BLaER1 treated with 17β-estradiol and CSF1 and Interleukin-3, amounts not matched to agents 10 nM and 100 nM (cell line): ENCODE results near the gene ADCY9.

ENCODE experiments used
- H3K27ac ChIP-seq, 11 experiments: shearing (Covaris generic); formaldehyde crosslinking; 2 replicates each; pipeline ENCODE4 v1.8.1; 2022
- H3K27me3 ChIP-seq, 11 experiments: shearing (Covaris generic); formaldehyde crosslinking; 2 replicates each; pipeline ENCODE4 v1.8.1; 2022
- H3K36me3 ChIP-seq, 11 experiments: shearing (Covaris generic); formaldehyde crosslinking; 2 replicates each; pipeline ENCODE4 v1.8.1; 2022
- H3K4me1 ChIP-seq, 10 experiments: shearing (Covaris generic); formaldehyde crosslinking; 2 replicates each; pipeline ENCODE4 v1.8.1; 2022
- H3K4me2 ChIP-seq, 11 experiments: shearing (Covaris generic); formaldehyde crosslinking; 2 replicates each; pipeline ENCODE4 v1.8.1; 2022
- H3K4me3 ChIP-seq, 10 experiments: shearing (Covaris generic); formaldehyde crosslinking; 2 replicates each; pipeline ENCODE4 v1.8.1; 2022
- H3K9ac ChIP-seq, 11 experiments: shearing (Covaris generic); formaldehyde crosslinking; 2 replicates each; pipeline ENCODE4 v1.8.1; 2022
- H3K9me3 ChIP-seq, 11 experiments: shearing (Covaris generic); formaldehyde crosslinking; replicated peaks in 1 of 11; 2 replicates each; pipeline ENCODE4 v1.8.1; 2022
- H4K20me1 ChIP-seq, 11 experiments: shearing (Covaris generic); formaldehyde crosslinking; 2 replicates each; pipeline ENCODE4 v1.8.1; 2022
- Cebpa-rat ChIP-seq, 11 experiments: shearing (Covaris generic); IDR thresholded peaks; 2 replicates each; pipeline ENCODE4 v1.8.1; 2022

The ADCY9 gene

GRCh38 chr16:3997231-3997841 lies 118.9 kb downstream of the ADCY9 start:
- H3K9ac ChIP-seq = no peak overlapping the region
- H3K27me3 ChIP-seq = no peaks in the 10 kb centered on the region
- no peaks in the 10 kb centered on the region for H3K9me3 ChIP-seq
- H3K36me3 ChIP-seq = peaks cover 15 to 64% (median 35%) of the 10 kb centered on the region in 11 experiments; a peak in 21 of 22 replicates
- H3K4me3 ChIP-seq = no peak overlapping the region
- H3K4me2 ChIP-seq = peak overlapping the region in 5 of 11 experiments; percentile 3 to 16 (median 10); a peak in 5 of 22 replicates
- peaks cover 27 to 65% (median 47%) of the 10 kb centered on the region in 10 experiments for H3K4me1 ChIP-seq
- TF ChIP-seq Cebpa-rat (IDR thresholded peaks at IDR 0.05) = no peak
- H3K27ac ChIP-seq = peak overlapping the region in 5 of 11 experiments; percentile 13 to 43 (median 25); a peak in 5 of 22 replicates
- H4K20me1 ChIP-seq = peaks cover 6 to 50% (median 24%) of the 10 kb centered on the region in 11 experiments; a peak in 17 of 22 replicates

GRCh38 chr16:3995001-3995400 lies 121.2 kb downstream of the ADCY9 start:
- TF ChIP-seq Cebpa-rat (IDR thresholded peaks at IDR 0.05) = no peak
- H3K4me2 ChIP-seq = no peak overlapping the region
- H3K27me3 ChIP-seq = no peaks in the 10 kb centered on the region
- H3K4me3 ChIP-seq = no peak overlapping the region
- peaks cover 6 to 33% (median 13%) of the 10 kb centered on the region in 11 experiments; a peak in 17 of 22 replicates for H4K20me1 ChIP-seq
- H3K9me3 ChIP-seq = no peaks in the 10 kb centered on the region
- H3K36me3 ChIP-seq = peaks cover 30 to 74% (median 54%) of the 10 kb centered on the region in 11 experiments; a peak in 21 of 22 replicates
- H3K27ac ChIP-seq = 0 out of 22 replicates have a peak overlapping the region, but pooled peaks of 1 of the 11 experiments have one; percentile 22
- H3K9ac ChIP-seq = no peak overlapping the region
- peaks cover 13 to 44% (median 26%) of the 10 kb centered on the region in 10 experiments for H3K4me1 ChIP-seq

- Histone ChIP-seq H3K9ac (no peak overlapping the region), H3K27me3 (no peaks in the 10 kb centered on the region), H4K20me1 (peaks cover 0 to 20% (median 5%) of the 10 kb centered on the region in 11 experiments; a peak in 5 of 22 replicates), H3K4me3 (no peak overlapping the region), H3K4me1 (peaks cover 0 to 35% (median 13%) of the 10 kb centered on the region in 10 experiments; a peak in 16 of 20 replicates), H3K9me3 (no peaks in the 10 kb centered on the region), H3K4me2 (no peak overlapping the region), H3K36me3 (peaks cover 37 to 92% (median 70%) of the 10 kb centered on the region in 11 experiments), H3K27ac (peak overlapping the region in 1 of 11 experiments; percentile 22; a peak in 1 of 22 replicates)
- no peak for TF ChIP-seq Cebpa-rat (IDR thresholded peaks at IDR 0.05)
Measured at GRCh38 chr16:3993052-3993785, 123.0 kb downstream of the ADCY9 start.

GRCh38 chr16:3992297-3993051 lies 123.8 kb downstream of the ADCY9 start:
- Histone ChIP-seq H3K9ac (no peak overlapping the region), H3K4me2 (no peak overlapping the region), H3K27me3 (no peaks in the 10 kb centered on the region), H3K27ac (peak overlapping the region in 2 of 11 experiments; percentile 13 to 19; a peak in 2 of 22 replicates), H3K4me3 (no peak overlapping the region), H3K9me3 (no peaks in the 10 kb centered on the region), H3K4me1 (peaks cover 0 to 34% (median 15%) of the 10 kb centered on the region in 10 experiments; a peak in 16 of 20 replicates), H4K20me1 (peaks cover 0 to 19% (median 4%) of the 10 kb centered on the region in 11 experiments; a peak in 5 of 22 replicates), H3K36me3 (peaks cover 43 to 98% (median 78%) of the 10 kb centered on the region in 11 experiments)
- no peak for TF ChIP-seq Cebpa-rat (IDR thresholded peaks at IDR 0.05)

- Histone ChIP-seq H3K9ac (no peak overlapping the region), H3K4me3 (no peak overlapping the region), H3K4me2 (peak overlapping the region in 1 of 11 experiments; percentile 64; a peak in 1 of 22 replicates), H3K27ac (no peak overlapping the region), H3K27me3 (no peaks in the 10 kb centered on the region), H4K20me1 (peaks cover 0 to 9% (median 0%) of the 10 kb centered on the region in 11 experiments; a peak in 3 of 22 replicates), H3K36me3 (peaks cover 43 to 100% (median 92%) of the 10 kb centered on the region in 11 experiments), H3K9me3 (no peaks in the 10 kb centered on the region), H3K4me1 (peaks cover 6 to 31% (median 14%) of the 10 kb centered on the region in 10 experiments)
- no peak for TF ChIP-seq Cebpa-rat (IDR thresholded peaks at IDR 0.05)
Measured at GRCh38 chr16:3988824-3989223, 127.4 kb downstream of the ADCY9 start.

GRCh38 chr16:3988011-3988410 lies 128.2 kb downstream of the ADCY9 start:
- TF ChIP-seq Cebpa-rat (IDR thresholded peaks at IDR 0.05) = no peak
- no peaks in the 10 kb centered on the region for H3K27me3 ChIP-seq
- peak overlapping the region in 3 of 11 experiments; percentile 35 to 73 (median 64); a peak in 6 of 22 replicates for H3K4me2 ChIP-seq
- H3K9ac ChIP-seq = 0 out of 22 replicates have a peak overlapping the region, but pooled peaks of 1 of the 11 experiments have one; percentile 22
- H3K27ac ChIP-seq = peak overlapping the region in 3 of 11 experiments; percentile 20 to 26 (median 24); a peak in 6 of 22 replicates
- H4K20me1 ChIP-seq = peaks cover 0 to 7% (median 0%) of the 10 kb centered on the region in 11 experiments; a peak in 3 of 22 replicates
- H3K4me3 ChIP-seq = no peak overlapping the region
- no peaks in the 10 kb centered on the region for H3K9me3 ChIP-seq
- peaks cover 14 to 38% (median 21%) of the 10 kb centered on the region in 10 experiments for H3K4me1 ChIP-seq
- H3K36me3 ChIP-seq = peaks cover 34 to 100% (median 83%) of the 10 kb centered on the region in 11 experiments

GRCh38 chr16:3987231-3987630 lies 129.0 kb downstream of the ADCY9 start:
- H3K27me3 ChIP-seq = no peaks in the 10 kb centered on the region
- H3K4me3 ChIP-seq = no peak overlapping the region
- no peak overlapping the region for H3K9ac ChIP-seq

GRCh38 chr16:3986235-3986544 lies 130.1 kb downstream of the ADCY9 start:
- no peak overlapping the region for H3K4me2 ChIP-seq
- no peak for TF ChIP-seq Cebpa-rat (IDR thresholded peaks at IDR 0.05)
- H3K27me3 ChIP-seq = no peaks in the 10 kb centered on the region

More at GRCh38 chr16:3987231-3987630, 129.0 kb downstream of the ADCY9 start:
- Histone ChIP-seq H4K20me1 (peaks cover 0 to 4% (median 0%) of the 10 kb centered on the region in 11 experiments; a peak in 4 of 22 replicates), H3K27ac (peak overlapping the region in 3 of 11 experiments; percentile 17 to 33 (median 27); a peak in 2 of 22 replicates), H3K9me3 (no peaks in the 10 kb centered on the region), H3K36me3 (peaks cover 27 to 100% (median 76%) of the 10 kb centered on the region in 11 experiments), H3K4me2 (no peak overlapping the region), H3K4me1 (peaks cover 22 to 46% (median 29%) of the 10 kb centered on the region in 10 experiments)
- TF ChIP-seq Cebpa-rat (IDR thresholded peaks at IDR 0.05) = no peak

More at GRCh38 chr16:3986235-3986544, 130.1 kb downstream of the ADCY9 start:
- no peaks in the 10 kb centered on the region for H3K9me3 ChIP-seq
- peaks cover 32 to 57% (median 39%) of the 10 kb centered on the region in 10 experiments for H3K4me1 ChIP-seq
- no peak overlapping the region for H3K9ac ChIP-seq
- no peak overlapping the region for H3K4me3 ChIP-seq
- no peak overlapping the region for H3K27ac ChIP-seq
- H4K20me1 ChIP-seq = peaks cover 0 to 4% (median 0%) of the 10 kb centered on the region in 11 experiments; a peak in 3 of 22 replicates
- peaks cover 19 to 100% (median 75%) of the 10 kb centered on the region in 11 experiments for H3K36me3 ChIP-seq
